H1 (cell line): ENCODE results near the gene SPAG4. TPM values are rescaled to one million over a fixed set of nuclear protein-coding genes. Genes with fewer than 3 reads are reported as not detected.

Experiments
- CTCF ChIA-PET: fragments of 300-600 bp; sonication (Branson Sonifier 250); formaldehyde crosslinking; loops from one replicate; lab custom pipeline; 2021; ENCODE audit not compliant: partially characterized antibody; lab: Charles Lee
- POLR2A ChIA-PET: fragments of 300-600 bp; sonication (Branson Sonifier 250); formaldehyde crosslinking; loops from one replicate; lab custom pipeline; 2021; ENCODE audit warnings: inconsistent platforms; ENCODE audit not compliant: partially characterized antibody; lab: Charles Lee
- DNase-seq, 2 experiments: peaks; one replicate each; pipeline versions ENCODE4 v3.0.0 to v3.0.0-alpha.2; 2010 to 2022; ENCODE audit warnings: low spot score in 2 of 2, low read depth in 1 of 2, mixed read lengths in 1 of 2
- FAIRE-seq: peaks from 2 replicates; lab custom pipeline; 2011; peaks lifted over from hg19 to GRCh38; lab: Jason Lieb, UNC
- H2AFZ ChIP-seq: 2 replicates; pipeline ENCODE4 v1.8.1; 2012; ENCODE audit warnings: low read length, inconsistent platforms
- H2AK5ac ChIP-seq: 2 replicates; pipeline ENCODE4 v1.6.1; 2013; ENCODE audit warnings: low read depth, low read length
- H2BK120ac ChIP-seq: replicated peaks from 2 replicates; pipeline ENCODE3; 2013; ENCODE audit warnings: low read depth, low read length, inconsistent platforms
- H2BK12ac ChIP-seq: 2 replicates; pipeline ENCODE4 v1.6.1; 2013; ENCODE audit warnings: low read depth, low read length
- H2BK15ac ChIP-seq: 2 replicates; pipeline ENCODE4 v1.6.1; 2013; ENCODE audit warnings: low read length
- H2BK20ac ChIP-seq: 2 replicates; pipeline ENCODE4 v1.6.1; 2013; ENCODE audit warnings: low read length
- H2BK5ac ChIP-seq: 2 replicates; pipeline ENCODE4 v1.6.1; 2013; ENCODE audit warnings: low read depth, low read length
- H3K14ac ChIP-seq: 2 replicates; pipeline ENCODE4 v1.6.1; 2013; ENCODE audit warnings: inconsistent platforms; ENCODE audit not compliant: insufficient read length
- H3K18ac ChIP-seq: 2 replicates; pipeline ENCODE4 v1.6.1; 2013; ENCODE audit warnings: low read length; ENCODE audit errors: extremely low read depth
- H3K23ac ChIP-seq: 2 replicates; pipeline ENCODE4 v1.6.1; 2013; ENCODE audit warnings: inconsistent platforms; ENCODE audit not compliant: insufficient read length
- H3K23me2 ChIP-seq: 2 replicates; pipeline ENCODE4 v1.6.1; 2013; ENCODE audit warnings: low read depth, low read length
- H3K27ac ChIP-seq: 2 replicates; pipeline ENCODE4 v1.6.1; 2011; ENCODE audit warnings: low read depth, low read length, inconsistent platforms
- H3K27me3 ChIP-seq, 4 experiments: replicated peaks in 1 of 4; 1 replicate in 1 of 4; 2 replicates in 3 of 4; pipeline versions ENCODE4 v1.6.1 to v1.8.1; 2011 to 2013; ENCODE audit warnings: low read length in 3 of 4, mild to moderate bottlenecking in 3 of 4, inconsistent platforms in 2 of 4, mixed read lengths in 2 of 4, moderate library complexity in 1 of 4; ENCODE audit not compliant: control insufficient read depth in 3 of 4, insufficient read depth in 3 of 4; ENCODE audit errors: extremely low read depth in 1 of 4
- H3K36me3 ChIP-seq, 4 experiments: 2 replicates each; pipeline versions ENCODE4 v1.6.1 to v1.8.1; 2011 to 2013; ENCODE audit warnings: mild to moderate bottlenecking in 4 of 4, low read length in 3 of 4, moderate library complexity in 2 of 4, control low read depth in 1 of 4, inconsistent platforms in 1 of 4; ENCODE audit not compliant: insufficient read depth in 4 of 4, control insufficient read depth in 2 of 4
- H3K4ac ChIP-seq: replicated peaks from 2 replicates; pipeline ENCODE3; 2013; ENCODE audit warnings: low read length, low read depth, mixed read lengths, inconsistent platforms; ENCODE audit not compliant: insufficient read length
- H3K4me1 ChIP-seq, 4 experiments: replicated peaks in 1 of 4; 1 replicate in 1 of 4; 2 replicates in 3 of 4; pipeline versions ENCODE4 v1.6.1 to v1.8.1; 2011 to 2013; ENCODE audit warnings: low read length in 3 of 4, inconsistent platforms in 2 of 4, mixed read lengths in 1 of 4; ENCODE audit not compliant: insufficient read depth in 4 of 4, control insufficient read depth in 3 of 4
- H3K4me2 ChIP-seq, 2 experiments: 2 replicates each; pipeline versions ENCODE4 v1.6.1 to v1.8.1; 2011 to 2013; ENCODE audit warnings: low read depth in 2 of 2, low read length in 2 of 2, control low read depth in 1 of 2, inconsistent platforms in 1 of 2, mild to moderate bottlenecking in 1 of 2; ENCODE audit not compliant: insufficient read depth in 1 of 2
- H3K4me3 ChIP-seq, 4 experiments: fragments of 200-600, 300-600 bp in 1 of 4; sonication (generic), shearing (Covaris generic), sonication (Bioruptor Twin) in 1 of 4; 2 replicates each; pipeline versions ENCODE4 v1.5.1 to v1.8.1; 2011 to 2016; ENCODE audit warnings: low read length in 4 of 4, low read depth in 3 of 4, control low read depth in 2 of 4, inconsistent platforms in 2 of 4, mild to moderate bottlenecking in 2 of 4, mixed read lengths in 1 of 4, moderate library complexity in 1 of 4; ENCODE audit not compliant: insufficient read depth in 2 of 4; ENCODE audit errors: extremely low read depth in 1 of 4
- H3K56ac ChIP-seq: replicated peaks from 2 replicates; pipeline ENCODE3; 2013; ENCODE audit warnings: low read depth, mild to moderate bottlenecking, mixed read lengths, low read length, inconsistent platforms; ENCODE audit not compliant: insufficient read length
- H3K79me1 ChIP-seq: 2 replicates; pipeline ENCODE4 v1.6.1; 2013; ENCODE audit warnings: low read depth, low read length, control low read depth
- H3K79me2 ChIP-seq, 2 experiments: 2 replicates each; pipeline versions ENCODE4 v1.6.1 to v1.8.1; 2012 to 2013; ENCODE audit warnings: low read length in 2 of 2, mild to moderate bottlenecking in 2 of 2, inconsistent platforms in 1 of 2; ENCODE audit not compliant: insufficient read depth in 2 of 2, control insufficient read depth in 1 of 2
- H3K9ac ChIP-seq, 4 experiments: replicated peaks in 1 of 4; 1 replicate in 1 of 4; 2 replicates in 3 of 4; pipeline versions ENCODE4 v1.6.1 to v1.8.1; 2011 to 2013; ENCODE audit warnings: low read depth in 3 of 4, low read length in 3 of 4, control low read depth in 2 of 4, mild to moderate bottlenecking in 2 of 4, moderate library complexity in 2 of 4, inconsistent platforms in 1 of 4; ENCODE audit errors: extremely low read depth in 1 of 4
- H3K9me3 ChIP-seq, 2 experiments: 2 replicates each; pipeline versions ENCODE4 v1.6.1 to v1.8.1; 2012 to 2013; ENCODE audit warnings: mild to moderate bottlenecking in 2 of 2, moderate library complexity in 2 of 2, control low read depth in 1 of 2, inconsistent platforms in 1 of 2, low read depth in 1 of 2, low read length in 1 of 2, mixed read lengths in 1 of 2; ENCODE audit not compliant: insufficient read depth in 2 of 2
- H4K20me1 ChIP-seq, 2 experiments: replicated peaks in 1 of 2; 2 replicates each; pipeline versions ENCODE3 to v1.8.1; 2011 to 2013; ENCODE audit warnings: inconsistent platforms in 2 of 2, low read length in 2 of 2, mild to moderate bottlenecking in 1 of 2; ENCODE audit not compliant: insufficient read depth in 2 of 2, control insufficient read depth in 1 of 2
- H4K5ac ChIP-seq: 2 replicates; pipeline ENCODE4 v1.6.1; 2013; ENCODE audit warnings: low read length, low read depth, mixed read lengths, inconsistent platforms; ENCODE audit not compliant: insufficient read length
- H4K8ac ChIP-seq: 2 replicates; pipeline ENCODE4 v1.8.0; 2013; ENCODE audit warnings: mild to moderate bottlenecking, moderate library complexity, low read length, inconsistent platforms; ENCODE audit not compliant: insufficient read depth; ENCODE audit errors: extremely low read depth
- H4K91ac ChIP-seq: replicated peaks from 2 replicates; pipeline ENCODE3; 2013; ENCODE audit warnings: low read length, mixed read lengths, inconsistent platforms; ENCODE audit not compliant: insufficient read length
- BCL11A ChIP-seq, 2 experiments: IDR thresholded peaks; one replicate each; pipeline ENCODE4 v1.6.1; 2011; ENCODE audit warnings: low read depth in 2 of 2, low read length in 2 of 2, mild to moderate bottlenecking in 2 of 2
- CEBPB ChIP-seq: IDR thresholded peaks from 2 replicates; pipeline ENCODE4 v1.6.1; 2012; ENCODE audit warnings: low read depth, low read length
- CREB1 ChIP-seq: IDR thresholded peaks from 2 replicates; pipeline ENCODE4 v1.6.1; 2012; ENCODE audit warnings: inconsistent platforms
- EZH2 ChIP-seq: fragments of 200-600 bp; sonication (generic); IDR thresholded peaks from 2 replicates; pipeline ENCODE4 v1.7.1; 2012; ENCODE audit warnings: low read depth, mild to moderate bottlenecking, moderate library complexity, low read length, inconsistent platforms; ENCODE audit not compliant: severe bottlenecking
- KDM5A ChIP-seq: fragments of 200-600 bp; IDR thresholded peaks from 2 replicates; pipeline ENCODE4 v1.7.1; 2012; ENCODE audit warnings: mild to moderate bottlenecking, low read length, inconsistent platforms, mixed read lengths
- SUZ12 ChIP-seq: fragments of 200-600 bp; sonication (generic); IDR thresholded peaks from 2 replicates; pipeline ENCODE4 v1.6.1; 2012; ENCODE audit warnings: mild to moderate bottlenecking, inconsistent platforms, low read length, moderate library complexity, mixed read lengths
- WGBS, 2 experiments: shearing (Covaris generic) in 1 of 2; methylation state at CpG; one replicate each; pipeline versions ENCODE4 v1.1.6 to v1.1.7; 2013 to 2015; ENCODE audit warnings: low lambda C conversion rate in 2 of 2, mixed read lengths in 2 of 2, inconsistent platforms in 1 of 2, low coverage in 1 of 2, missing lambda C conversion rate in 1 of 2; ENCODE audit not compliant: insufficient replicate concordance in 2 of 2, insufficient coverage in 1 of 2, insufficient read length in 1 of 2; ENCODE audit errors: extremely low coverage in 1 of 2, missing lambda C conversion rate in 1 of 2; 5-methylcytosine and 5-hydroxymethylcytosine counted together
- polyA plus RNA-seq, 7 experiments: library from polyadenylated mRNA; depleted of rRNA in 3 of 7; stranded (reverse) in 5 of 7; unstranded in 2 of 7; fragments of >200 nt in 5 of 7; fragments of 200-250 nt in 2 of 7; gene quantifications; 1 replicate in 5 of 7; 2 replicates in 1 of 7; 4 replicates in 1 of 7; pipeline versions ENCODE4 v1.2.1 to v1.2.3, GENCODE V29; 2011 to 2013; ENCODE audit warnings: missing spikeins in 2 of 7, mixed read lengths in 2 of 7
- total RNA-seq: library from RNA; stranded (reverse); fragmentation: NEBNext Ultra II Directional; extraction: Animal tissue kit (Norgen Biotek cat#: 25700); gene quantifications from 2 replicates; pipeline ENCODE4 v1.2.1, GENCODE V29; 2021

Gene SPAG4
- total and polyA plus RNA-seq, 2 of the 8 experiments (the other 6 are each of a cell fraction or from before 2014, with no cell fraction given) = 2.4 to 6.0 TPM

DNA sequence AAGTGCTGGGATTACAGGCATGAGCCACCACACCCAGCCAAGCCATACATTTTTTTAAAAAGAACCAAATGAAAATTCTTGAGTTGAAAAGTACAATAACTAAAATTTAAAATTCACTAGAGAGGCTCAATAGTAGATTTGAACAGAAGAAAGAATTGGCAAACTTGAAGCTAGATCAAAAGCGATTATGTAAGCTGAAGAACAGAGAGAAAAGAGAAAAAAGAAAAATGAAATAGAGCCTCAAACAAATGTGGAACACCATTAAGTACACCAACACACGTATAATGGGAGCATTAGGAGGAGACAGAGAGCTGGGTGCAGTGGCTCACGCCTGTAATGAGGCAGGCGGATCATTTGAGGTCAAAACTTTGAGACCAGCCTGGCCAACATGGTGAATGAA, 42.8 kb upstream of the SPAG4 start:
- Histone ChIP-seq H3K36me3 (no peaks in the 10 kb centered on the region), H3K9me3 (0 out of 4 replicates have a peak, but pooled peaks cover 0 to 2% of the 10 kb centered on the region in 2 experiments), H2BK15ac (no peak overlapping the region), H3K23ac (no peak overlapping the region), H2BK5ac (no peak overlapping the region), H3K4me3 (no peak overlapping the region), H2BK12ac (no peak overlapping the region), H4K5ac (no peak overlapping the region), H3K9ac (no peak overlapping the region), H3K27me3 (no peaks in the 10 kb centered on the region), H3K4me1 (no peaks in the 10 kb centered on the region), H4K91ac (no peak overlapping the region), H3K4ac (no peak overlapping the region), H3K27ac (no peak overlapping the region), H3K23me2 (no peaks in the 10 kb centered on the region), H3K4me2 (no peak overlapping the region), H4K20me1 (no peaks in the 10 kb centered on the region), H3K79me1 (no peaks in the 10 kb centered on the region), H4K8ac (no peak overlapping the region), H3K56ac (no peak overlapping the region), H3K79me2 (no peaks in the 10 kb centered on the region), H2BK120ac (no peak overlapping the region), H3K14ac (no peak overlapping the region), H2BK20ac (no peak overlapping the region), H2AK5ac (no peak overlapping the region), H3K18ac (no peak overlapping the region), H2AFZ (no peak overlapping the region)
- TF ChIP-seq CREB1 (no peak), KDM5A (no peak), CEBPB (no peak), SUZ12 (no peak), EZH2 (no peak), BCL11A (IDR thresholded peaks at IDR 0.05; ENCODE audit: low read depth in 2 of 2, low read length in 2 of 2) (no peak)
- no peak for FAIRE-seq
- DNase-seq = no peak
- POLR2A ChIA-PET = interaction anchor here (1.6 kb wide), 2 partner anchors 31 to 43 kb away, joined by 3 to 5 read pairs; partner anchors contain the start of gene SPAG4
- CTCF ChIA-PET = interaction anchor here (1.1 to 2.3 kb wide), 4 partner anchors 14 to 45 kb away, joined by 3 to 12 read pairs (median 4); no protein-coding TSS in a partner anchor
- 93% methylated on average over 4 of the region's 4 CpGs; no CpG with 5 or more reads in 1 of the 2 experiments for WGBS, 2 experiments
